ENCODE measurements around the gene ZSWIM6. TPM values are rescaled to one million over a fixed set of nuclear protein-coding genes. Genes with fewer than 3 reads are reported as not detected.

ZSWIM6 gene
- total RNA-seq, 6 experiments from 2014 or later = 2.8 to 7.2 (median 4.1) TPM

DNA sequence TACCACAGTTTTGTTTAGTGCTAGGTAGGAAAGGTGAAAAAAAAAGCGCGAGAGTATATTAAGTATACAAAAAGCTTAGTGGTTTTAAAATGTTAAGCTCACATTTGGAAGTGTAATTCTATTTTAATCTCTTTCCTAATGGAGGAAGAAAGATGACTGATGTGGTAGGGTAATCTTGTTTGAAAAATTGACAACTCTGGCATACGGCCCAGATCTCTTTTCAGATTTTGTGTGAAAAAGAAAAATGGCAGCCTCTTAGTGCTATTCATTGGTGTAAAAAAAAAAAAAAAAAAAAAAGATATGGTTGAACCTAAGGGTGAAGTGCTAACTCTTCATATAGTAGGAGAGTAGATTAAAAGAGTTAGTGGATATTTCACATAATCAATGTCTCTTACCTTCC is 108.0 kb downstream of the ZSWIM6 start:
- TF ChIP-seq POLR2A (IDR thresholded peaks at IDR 0.05) = no peak
- TF ChIP-seq, protein P1, sequence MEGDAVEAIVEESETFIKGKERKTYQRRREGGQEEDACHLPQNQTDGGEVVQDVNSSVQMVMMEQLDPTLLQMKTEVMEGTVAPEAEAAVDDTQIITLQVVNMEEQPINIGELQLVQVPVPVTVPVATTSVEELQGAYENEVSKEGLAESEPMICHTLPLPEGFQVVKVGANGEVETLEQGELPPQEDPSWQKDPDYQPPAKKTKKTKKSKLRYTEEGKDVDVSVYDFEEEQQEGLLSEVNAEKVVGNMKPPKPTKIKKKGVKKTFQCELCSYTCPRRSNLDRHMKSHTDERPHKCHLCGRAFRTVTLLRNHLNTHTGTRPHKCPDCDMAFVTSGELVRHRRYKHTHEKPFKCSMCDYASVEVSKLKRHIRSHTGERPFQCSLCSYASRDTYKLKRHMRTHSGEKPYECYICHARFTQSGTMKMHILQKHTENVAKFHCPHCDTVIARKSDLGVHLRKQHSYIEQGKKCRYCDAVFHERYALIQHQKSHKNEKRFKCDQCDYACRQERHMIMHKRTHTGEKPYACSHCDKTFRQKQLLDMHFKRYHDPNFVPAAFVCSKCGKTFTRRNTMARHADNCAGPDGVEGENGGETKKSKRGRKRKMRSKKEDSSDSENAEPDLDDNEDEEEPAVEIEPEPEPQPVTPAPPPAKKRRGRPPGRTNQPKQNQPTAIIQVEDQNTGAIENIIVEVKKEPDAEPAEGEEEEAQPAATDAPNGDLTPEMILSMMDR (IDR thresholded peaks at IDR 0.05) = no peak
- ATAC-seq (no peak), DNase-seq (no peak)
- 83% methylated on average over 3 of the region's 3 CpGs for WGBS (ENCODE audit: insufficient coverage, low coverage, low lambda C conversion rate, missing lambda C conversion rate)
- H3K27me3 ChIP-seq = no peaks in the 10 kb centered on the region
- H3K4me1 ChIP-seq = peaks cover 0 to 8% (median 0%) of the 10 kb centered on the region in 4 donors
- H3K27ac ChIP-seq = no peak overlapping the region
- no peaks in the 10 kb centered on the region for H3K9me3 ChIP-seq
- H3K4me3 ChIP-seq = no peak overlapping the region
- no peaks in the 10 kb centered on the region for H3K36me3 ChIP-seq
- intact Hi-C loops (cut with DNase I) = no loop called here

DNA sequence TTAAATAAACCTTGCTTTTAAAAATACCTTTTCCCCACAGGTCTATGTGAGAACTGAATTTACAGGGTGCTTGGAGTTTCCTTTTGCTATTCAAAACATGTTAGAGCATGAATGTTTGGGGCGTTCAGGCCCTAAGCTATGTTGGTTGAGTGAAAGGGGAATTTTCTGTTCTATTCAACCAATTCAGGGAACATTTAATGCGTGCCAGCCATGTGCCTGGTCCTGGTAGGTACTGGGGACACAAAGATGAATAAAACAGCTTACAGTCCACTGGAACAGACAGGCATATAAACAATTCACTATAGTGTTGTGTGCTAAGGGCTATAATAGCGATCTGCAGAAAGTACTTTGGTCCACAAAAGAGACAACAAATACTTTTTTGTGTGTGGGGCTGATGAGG is 108.5 kb downstream of the ZSWIM6 start:
- Histone ChIP-seq H3K27me3 (no peaks in the 10 kb centered on the region), H3K36me3 (no peaks in the 10 kb centered on the region), H3K9me3 (no peaks in the 10 kb centered on the region), H3K4me1 (peaks cover 0 to 13% (median 0%) of the 10 kb centered on the region in 4 donors), H3K27ac (no peak overlapping the region), H3K4me3 (no peak overlapping the region)
- ATAC-seq = no peak
- 83% methylated on average over 2 of the region's 3 CpGs for WGBS (ENCODE audit: insufficient coverage, low coverage, low lambda C conversion rate, missing lambda C conversion rate)
- TF ChIP-seq, protein P1 (IDR thresholded peaks at IDR 0.05) = no peak
- no peak for TF ChIP-seq POLR2A (IDR thresholded peaks at IDR 0.05)
- DNase-seq = no peak
- intact Hi-C loops (cut with DNase I) = no loop called here

DNA sequence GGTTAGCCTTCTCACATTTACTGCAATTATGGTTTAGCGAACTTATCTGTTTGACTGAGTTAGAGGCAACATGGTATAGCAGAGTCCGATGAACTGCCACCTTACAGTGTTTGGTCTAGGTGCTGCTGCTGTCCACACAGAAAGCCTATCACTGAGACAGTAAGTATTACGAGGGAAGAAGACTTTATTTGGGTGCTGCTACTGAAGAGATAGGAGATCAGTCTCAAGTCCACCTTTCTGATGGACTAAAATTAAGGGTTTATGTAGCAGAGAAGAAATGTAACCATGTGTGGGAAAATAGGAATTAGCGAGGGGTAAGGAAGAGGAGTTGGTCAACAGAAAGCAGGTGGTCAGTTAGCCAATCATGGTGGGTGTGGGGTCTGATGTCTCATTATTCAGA is 109.7 kb downstream of the ZSWIM6 start:
- Histone ChIP-seq H3K9me3 (no peaks in the 10 kb centered on the region), H3K36me3 (no peaks in the 10 kb centered on the region), H3K4me3 (no peak overlapping the region), H3K27ac (no peak overlapping the region), H3K4me1 (peaks cover 0 to 6% (median 0%) of the 10 kb centered on the region in 4 donors), H3K27me3 (no peaks in the 10 kb centered on the region)
- no peak for TF ChIP-seq POLR2A (IDR thresholded peaks at IDR 0.05)
- TF ChIP-seq, protein P1 (IDR thresholded peaks at IDR 0.05) = no peak
- intact Hi-C loops (cut with DNase I) = no loop called here
- WGBS (ENCODE audit: insufficient coverage, low coverage, low lambda C conversion rate, missing lambda C conversion rate) = 95% methylated on average over 4 of the region's 4 CpGs
- DNase-seq (no peak), ATAC-seq (no peak)

DNA sequence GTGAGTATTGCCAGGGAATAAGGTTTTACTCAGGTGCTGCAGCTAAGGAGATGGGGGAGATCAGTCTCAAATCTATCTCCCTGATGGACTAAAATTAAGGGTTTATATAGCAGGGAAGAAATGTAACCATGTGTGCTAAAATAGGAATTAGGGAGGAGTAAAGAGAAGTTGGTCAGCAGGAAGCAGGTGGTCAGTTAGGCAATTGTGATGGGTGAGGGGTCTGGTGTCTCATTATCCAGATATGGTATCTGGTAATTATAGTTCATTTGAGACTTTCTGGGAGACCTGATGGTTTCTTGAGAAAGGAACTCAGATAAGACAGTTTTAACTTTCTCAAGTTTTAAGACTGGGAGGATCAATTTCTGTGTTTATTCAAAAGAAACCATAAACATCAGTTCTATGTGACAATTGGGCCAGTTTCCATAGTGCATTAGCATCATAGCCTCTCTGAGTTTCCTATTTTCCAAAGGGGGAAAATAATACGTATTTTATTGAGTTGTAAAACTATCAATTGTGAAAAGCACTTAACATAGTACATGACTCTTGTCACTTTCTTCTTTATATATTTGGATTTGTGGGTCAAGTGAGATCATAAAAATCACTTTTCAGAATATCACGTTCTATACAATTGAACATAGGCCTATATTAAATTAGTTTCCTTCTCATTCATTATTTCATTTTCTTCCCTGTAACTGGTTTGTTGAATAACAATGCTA is 115.9 kb downstream of the ZSWIM6 start:
- intact Hi-C loops (cut with DNase I) = no loop called here
- WGBS (ENCODE audit: insufficient coverage, low coverage, low lambda C conversion rate, missing lambda C conversion rate) = 97% methylated on average over 2 of the region's 2 CpGs
- peaks cover 0 to 6% (median 0%) of the 10 kb centered on the region in 4 donors for H3K4me1 ChIP-seq
- TF ChIP-seq, protein P1 (IDR thresholded peaks at IDR 0.05) = no peak
- no peak for TF ChIP-seq POLR2A (IDR thresholded peaks at IDR 0.05)
- H3K9me3 ChIP-seq = no peaks in the 10 kb centered on the region
- ATAC-seq = no peak
- H3K4me3 ChIP-seq = no peak overlapping the region
- no peak overlapping the region for H3K27ac ChIP-seq
- no peak for DNase-seq
- no peaks in the 10 kb centered on the region for H3K27me3 ChIP-seq
- no peaks in the 10 kb centered on the region for H3K36me3 ChIP-seq
